KG1 (cell line): ENCODE measurements around the gene TRIM74.
"Not testable (repeated sequence)": the region's sequence is repeated elsewhere in the genome, so short reads cannot be mapped to it uniquely, and the experiment has no call there.

Experiments
- DNase-seq: peaks from one replicate; lab custom pipeline; 2025; lab: John Stamatoyannopoulos, UW

TRIM74 gene

GRCh38 chr7:72954563-72955198 is 14.6 kb downstream of the TRIM74 start:
- not testable (repeated sequence) for DNase-seq

GRCh38 chr7:72953901-72954562 is 15.2 kb downstream of the TRIM74 start:
- not testable (repeated sequence) for DNase-seq

- not testable (repeated sequence) for DNase-seq
Observed at GRCh38 chr7:72950432-72950831, 18.8 kb downstream of the TRIM74 start.

GRCh38 chr7:72949686-72950085 is 19.6 kb downstream of the TRIM74 start:
- DNase-seq: not testable (repeated sequence)

GRCh38 chr7:72949276-72949675 is 20.0 kb downstream of the TRIM74 start:
- not testable (repeated sequence) for DNase-seq

- not testable (repeated sequence) for DNase-seq
Observed at GRCh38 chr7:72948714-72949113, 20.6 kb downstream of the TRIM74 start.

- not testable (repeated sequence) for DNase-seq
Observed at GRCh38 chr7:72946130-72946745, 23.0 kb downstream of the TRIM74 start.

GRCh38 chr7:72945597-72945996 is 23.7 kb downstream of the TRIM74 start:
- DNase-seq: not testable (repeated sequence)

- not testable (repeated sequence) for DNase-seq
Observed at GRCh38 chr7:72944937-72945336, 24.3 kb downstream of the TRIM74 start.

GRCh38 chr7:72942956-72943355 is 26.3 kb downstream of the TRIM74 start:
- DNase-seq: not testable (repeated sequence)

- not testable (repeated sequence) for DNase-seq
Observed at GRCh38 chr7:72942022-72942705, 27.1 kb downstream of the TRIM74 start.

- DNase-seq: not testable (repeated sequence)
Observed at GRCh38 chr7:72928216-72928615, 41.0 kb downstream of the TRIM74 start.

GRCh38 chr7:72927791-72928190 is 41.5 kb downstream of the TRIM74 start:
- not testable (repeated sequence) for DNase-seq

- DNase-seq: no peak
Observed at GRCh38 chr7:72925546-72926120, 43.6 kb downstream of the TRIM74 start.

GRCh38 chr7:72924733-72925545 is 44.3 kb downstream of the TRIM74 start, which contains the start of gene POM121:
POM121 (plus strand) TSS chr7:72925095; CDS start chr7:72925122, 27 bp downstream.
- DNase-seq: peak; percentile 86

GRCh38 chr7:72924386-72924732 is 44.9 kb downstream of the TRIM74 start:
- DNase-seq: no peak

- no peak for DNase-seq
Observed at GRCh38 chr7:72919256-72919775, 50.0 kb downstream of the TRIM74 start.

- peak; percentile 53 for DNase-seq
Observed at GRCh38 chr7:72914756-72915525, 54.3 kb downstream of the TRIM74 start.

GRCh38 chr7:72913750-72914149 is 55.5 kb downstream of the TRIM74 start:
- DNase-seq: not testable (repeated sequence)

GRCh38 chr7:72911395-72911794 is 57.9 kb downstream of the TRIM74 start:
- not testable (repeated sequence) for DNase-seq
